Measurements from ENCODE around the gene B4GALNT2. TPM values are rescaled to one million over a fixed set of nuclear protein-coding genes. Genes with fewer than 3 reads are reported as not detected.

The B4GALNT2 gene
- total RNA-seq, 1 donor from 2014 or later: not detected

- no peak for DNase-seq (ENCODE audit: low spot score in 2 of 2)
- intact Hi-C loops (cut with DNase I): no loop called here
- H3K9me3 ChIP-seq: no peaks in the 10 kb centered on the region
- H3K36me3 ChIP-seq: no peaks in the 10 kb centered on the region
- H3K27me3 ChIP-seq: no peaks in the 10 kb centered on the region
- H3K4me3 ChIP-seq: no peak overlapping the region
- H3K27ac ChIP-seq: no peak overlapping the region
- H3K4me1 ChIP-seq: no peaks in the 10 kb centered on the region
- TF ChIP-seq, protein P1, sequence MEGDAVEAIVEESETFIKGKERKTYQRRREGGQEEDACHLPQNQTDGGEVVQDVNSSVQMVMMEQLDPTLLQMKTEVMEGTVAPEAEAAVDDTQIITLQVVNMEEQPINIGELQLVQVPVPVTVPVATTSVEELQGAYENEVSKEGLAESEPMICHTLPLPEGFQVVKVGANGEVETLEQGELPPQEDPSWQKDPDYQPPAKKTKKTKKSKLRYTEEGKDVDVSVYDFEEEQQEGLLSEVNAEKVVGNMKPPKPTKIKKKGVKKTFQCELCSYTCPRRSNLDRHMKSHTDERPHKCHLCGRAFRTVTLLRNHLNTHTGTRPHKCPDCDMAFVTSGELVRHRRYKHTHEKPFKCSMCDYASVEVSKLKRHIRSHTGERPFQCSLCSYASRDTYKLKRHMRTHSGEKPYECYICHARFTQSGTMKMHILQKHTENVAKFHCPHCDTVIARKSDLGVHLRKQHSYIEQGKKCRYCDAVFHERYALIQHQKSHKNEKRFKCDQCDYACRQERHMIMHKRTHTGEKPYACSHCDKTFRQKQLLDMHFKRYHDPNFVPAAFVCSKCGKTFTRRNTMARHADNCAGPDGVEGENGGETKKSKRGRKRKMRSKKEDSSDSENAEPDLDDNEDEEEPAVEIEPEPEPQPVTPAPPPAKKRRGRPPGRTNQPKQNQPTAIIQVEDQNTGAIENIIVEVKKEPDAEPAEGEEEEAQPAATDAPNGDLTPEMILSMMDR (IDR thresholded peaks at IDR 0.05): no peak
These were observed 68.9 kb downstream of the B4GALNT2 start for GRCh38 chr17:49201481-49201927.

DNA sequence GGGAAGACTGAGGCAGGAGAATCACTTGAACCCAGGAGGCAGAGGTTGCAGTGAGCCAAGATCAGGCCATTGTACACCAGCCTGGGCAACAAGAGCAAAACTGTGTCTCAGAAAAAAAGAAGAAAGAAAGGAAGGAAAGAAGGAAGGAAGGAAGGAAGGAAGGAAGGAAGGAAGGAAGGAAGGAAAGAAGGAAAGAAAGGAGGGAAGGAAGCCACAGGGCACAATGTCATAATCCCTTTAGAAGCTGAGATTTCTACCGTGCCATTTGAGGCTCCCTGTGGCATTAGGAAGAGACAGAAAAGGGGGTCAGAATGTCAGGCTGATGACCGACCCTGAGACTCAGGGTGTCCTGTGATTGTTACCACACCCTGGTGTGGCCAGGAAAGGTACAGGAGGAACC, 71.2 kb downstream of the B4GALNT2 start:
- intact Hi-C loops (cut with DNase I): no loop called here

DNA sequence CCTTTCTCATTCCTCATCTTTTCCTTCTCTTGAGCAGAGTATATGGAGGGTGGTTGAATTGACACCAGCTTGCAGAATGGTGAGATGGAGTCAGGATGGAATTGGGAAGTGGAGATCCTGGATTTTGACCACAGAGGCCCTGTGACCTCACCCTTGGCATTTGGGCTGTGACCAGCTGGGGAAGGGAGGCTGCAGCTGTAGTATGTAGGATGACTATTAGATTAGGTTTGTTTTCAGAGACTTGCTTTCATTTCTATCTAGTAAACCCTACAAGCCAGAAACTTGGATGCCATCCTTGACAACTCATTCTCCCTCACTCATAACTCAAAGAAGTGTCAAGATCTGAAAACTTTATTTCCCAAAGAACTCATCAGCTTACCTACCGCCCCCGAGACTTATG, 71.9 kb downstream of the B4GALNT2 start:
- TF ChIP-seq, protein P1 (IDR thresholded peaks at IDR 0.05): no peak
- intact Hi-C loops (cut with DNase I): no loop called here

More for the DNA sequence above, 71.2 kb downstream of the B4GALNT2 start:
- Histone ChIP-seq H3K36me3 (no peaks in the 10 kb centered on the region), H3K27ac (no peak overlapping the region), H3K4me3 (no peak overlapping the region), H3K9me3 (no peaks in the 10 kb centered on the region), H3K27me3 (no peaks in the 10 kb centered on the region), H3K4me1 (no peaks in the 10 kb centered on the region)
- no peak for DNase-seq (ENCODE audit: low spot score in 2 of 2)
- TF ChIP-seq, protein P1 (IDR thresholded peaks at IDR 0.05): no peak

DNA sequence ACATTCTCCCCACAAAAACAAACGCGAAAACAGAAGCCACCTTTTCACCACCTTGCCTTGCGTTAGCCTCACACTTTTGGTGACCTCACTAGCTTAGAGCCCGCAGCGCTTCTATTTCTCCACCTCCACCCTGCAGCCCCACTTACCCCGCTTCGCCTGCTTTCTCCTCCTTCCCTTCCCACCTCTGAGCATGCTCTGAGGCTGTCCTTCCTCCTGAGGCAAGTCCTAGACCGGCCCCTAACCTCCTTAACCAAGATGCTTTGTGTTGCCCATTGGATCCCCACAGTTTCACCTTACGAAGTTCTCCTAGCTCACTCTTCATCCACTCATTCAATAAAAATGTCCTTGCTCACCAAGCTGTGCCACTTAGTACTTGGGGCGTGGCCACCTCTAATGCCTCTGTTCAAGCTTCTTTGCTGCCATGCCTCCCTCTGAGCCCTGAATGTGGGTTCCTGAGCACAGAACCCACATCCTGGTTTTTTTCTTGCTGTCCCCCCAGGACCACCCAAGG, 76.5 kb downstream of the B4GALNT2 start:
- no peak overlapping the region for H3K4me3 ChIP-seq
- TF ChIP-seq, protein P1 (IDR thresholded peaks at IDR 0.05): no peak
- no peaks in the 10 kb centered on the region for H3K9me3 ChIP-seq
- no peak overlapping the region for H3K27ac ChIP-seq
- no peaks in the 10 kb centered on the region for H3K4me1 ChIP-seq
- intact Hi-C loops (cut with DNase I): no loop called here
- no peaks in the 10 kb centered on the region for H3K27me3 ChIP-seq
- H3K36me3 ChIP-seq: no peaks in the 10 kb centered on the region
- no peak for DNase-seq (ENCODE audit: low spot score in 2 of 2)

More for the DNA sequence above, 71.9 kb downstream of the B4GALNT2 start:
- H3K27me3 ChIP-seq: no peaks in the 10 kb centered on the region
- DNase-seq (ENCODE audit: low spot score in 2 of 2): no peak
- H3K4me1 ChIP-seq: no peaks in the 10 kb centered on the region
- no peak overlapping the region for H3K27ac ChIP-seq
- H3K4me3 ChIP-seq: no peak overlapping the region
- no peaks in the 10 kb centered on the region for H3K36me3 ChIP-seq
- H3K9me3 ChIP-seq: no peaks in the 10 kb centered on the region

GRCh38 chr17:49210158-49211029, 77.8 kb downstream of the B4GALNT2 start, which contains the start of the genes ABI3 and GNGT2:
TSS of gene ABI3 (plus strand) at chr17:49210707. CDS start at chr17:49210725, 18 bp downstream.
TSS of gene GNGT2 (minus strand) at chr17:49210574. CDS start at chr17:49207422, 3,152 bp downstream.
- H3K27ac ChIP-seq: peak within 1 kb of the TSS in 1 of 2 donors; percentile 42
- peak within 1 kb of the TSS; percentile 8 to 55 for H3K4me3 ChIP-seq
- no peaks in the 10 kb centered on the region for H3K4me1 ChIP-seq
- peak in 1 of 2 donors; percentile 67 for DNase-seq (ENCODE audit: low spot score in 2 of 2)
- intact Hi-C loops (cut with DNase I): no loop called here
- H3K27me3 ChIP-seq: no peaks in the 10 kb centered on the region
- no peaks in the 10 kb centered on the region for H3K36me3 ChIP-seq
- TF ChIP-seq, protein P1 (IDR thresholded peaks at IDR 0.05): no peak
- H3K9me3 ChIP-seq: no peaks in the 10 kb centered on the region

All from ascending aorta (tissue), 2 donors.